ENCODE data around the gene NPAS3.

The NPAS3 gene

DNA sequence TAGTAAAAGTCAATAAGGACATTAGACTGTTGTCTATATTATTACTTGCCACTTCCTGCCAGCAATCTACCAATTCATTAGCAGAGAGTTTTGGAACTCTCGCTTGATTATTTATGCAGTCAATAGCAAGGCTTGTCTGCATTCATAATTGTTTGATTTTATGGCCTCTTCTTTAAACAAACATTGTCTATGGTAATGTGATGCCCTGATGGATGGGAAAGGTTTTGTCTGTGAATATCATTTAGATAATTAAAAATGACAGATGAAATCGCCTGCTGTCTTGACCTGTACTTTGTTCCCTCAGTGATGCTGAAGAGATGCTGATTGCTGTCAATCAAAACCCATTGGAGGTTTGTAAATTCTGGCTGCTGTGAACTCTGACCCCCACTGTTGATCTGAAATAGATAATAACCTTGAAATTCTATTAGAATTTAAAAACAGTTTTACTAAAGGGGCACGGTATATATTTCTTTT lies 455.3 kb downstream of the NPAS3 start:
- no peak for DNase-seq

DNA sequence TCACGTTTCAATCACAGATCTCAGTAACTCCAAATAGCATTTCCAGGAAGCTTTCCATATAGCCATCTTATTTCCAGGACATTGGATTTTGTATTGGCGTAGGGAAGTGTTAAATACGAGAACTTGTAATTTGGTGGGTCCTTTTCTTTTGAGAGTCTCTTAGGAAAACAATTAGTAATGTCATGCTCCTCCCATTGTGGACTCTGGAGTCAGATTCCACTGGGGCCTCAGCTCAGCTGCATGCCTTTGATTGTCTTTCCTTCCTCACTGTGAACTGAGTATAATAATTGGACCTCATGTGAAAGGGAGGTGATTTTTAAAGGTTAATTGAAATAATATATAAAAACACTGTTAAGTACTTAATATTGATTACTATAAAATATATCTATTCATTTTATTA lies 462.6 kb downstream of the NPAS3 start:
- no peak for DNase-seq

DNA sequence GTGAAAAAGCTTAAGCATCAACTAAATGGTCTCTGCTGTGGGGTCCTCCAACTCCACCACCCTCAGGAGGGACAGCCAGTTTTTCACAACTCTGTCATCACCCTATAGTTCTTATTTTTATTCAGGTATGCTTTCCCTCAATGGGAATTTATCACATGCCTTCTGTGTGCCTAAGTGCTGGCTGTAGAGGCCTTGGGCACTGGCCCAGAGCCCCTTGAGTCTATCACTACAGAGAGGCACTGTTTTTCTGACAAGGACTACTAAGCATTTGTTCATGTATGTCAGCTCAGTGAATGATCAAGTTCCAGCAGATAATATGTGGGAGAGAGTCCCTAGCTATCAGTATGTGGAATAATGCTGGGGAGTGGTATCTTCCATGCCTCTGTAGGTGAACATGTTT lies 463.9 kb downstream of the NPAS3 start:
- no peak for DNase-seq

DNA sequence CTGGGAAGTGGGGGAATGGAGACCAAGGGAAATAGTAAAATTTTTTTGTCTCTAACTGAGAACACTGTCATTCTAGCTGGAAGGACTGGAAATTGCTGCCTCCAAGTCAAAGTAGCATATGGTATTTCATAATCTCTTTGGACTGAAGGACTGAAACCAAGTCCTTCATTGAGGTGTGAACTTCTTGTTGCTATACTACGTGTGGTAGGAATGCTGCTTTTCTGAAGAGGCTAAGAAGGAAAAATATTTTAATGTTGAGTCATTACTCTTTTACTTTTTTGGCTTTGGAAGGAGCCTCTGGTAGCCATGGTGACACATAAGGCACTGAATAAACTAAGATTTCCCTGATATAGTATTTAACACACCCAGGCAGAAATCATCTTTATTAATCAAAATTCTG lies 465.4 kb downstream of the NPAS3 start:
- DNase-seq: no peak

DNA sequence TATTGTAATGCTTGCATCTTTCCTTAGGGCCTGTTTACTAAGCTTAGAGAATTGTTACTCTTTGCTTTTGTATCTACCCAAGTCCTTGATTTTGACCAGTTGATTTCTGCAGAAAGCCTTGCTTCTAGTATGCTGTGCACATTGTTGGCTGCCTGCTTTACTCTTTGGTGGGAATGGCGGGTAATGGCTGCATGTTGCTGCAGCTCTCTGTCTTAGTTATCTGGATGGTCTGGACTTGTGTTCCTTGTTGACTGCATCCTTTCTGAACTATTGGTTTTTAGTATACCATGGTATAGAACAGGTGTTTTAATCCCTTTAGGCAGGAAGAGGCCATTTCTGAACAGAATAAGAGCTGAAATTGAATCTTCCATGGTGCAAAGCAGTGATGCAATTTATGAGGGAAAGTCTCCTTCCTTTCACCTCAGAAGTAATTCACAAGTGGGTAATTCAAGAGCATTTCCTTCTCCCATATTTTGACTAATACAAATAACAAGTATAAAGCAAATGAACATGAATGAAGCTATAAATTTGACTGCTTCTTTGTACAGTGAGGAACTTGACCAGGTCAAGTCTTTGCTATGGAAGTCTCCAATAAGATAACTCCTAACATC lies 466.4 kb downstream of the NPAS3 start:
- DNase-seq: no peak

DNA sequence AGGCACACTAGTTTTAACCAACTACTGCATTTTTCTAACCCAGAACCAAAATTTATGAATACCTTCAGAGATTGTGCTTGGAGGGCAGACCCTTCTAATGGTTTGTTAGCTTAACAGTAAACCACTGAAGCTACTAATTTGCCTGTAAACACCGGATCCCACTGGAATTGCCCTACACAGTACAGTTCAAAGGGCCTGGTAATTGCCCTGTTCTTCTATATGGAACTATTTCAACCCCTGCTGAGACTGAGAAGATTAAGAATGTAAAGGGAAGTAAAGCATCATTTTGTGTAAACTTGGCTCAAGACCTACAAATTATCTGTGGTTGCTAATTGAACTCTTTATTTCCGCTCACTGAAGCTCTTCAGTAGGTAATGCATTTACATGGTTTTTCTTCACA lies 468.1 kb downstream of the NPAS3 start:
- DNase-seq: no peak

DNA sequence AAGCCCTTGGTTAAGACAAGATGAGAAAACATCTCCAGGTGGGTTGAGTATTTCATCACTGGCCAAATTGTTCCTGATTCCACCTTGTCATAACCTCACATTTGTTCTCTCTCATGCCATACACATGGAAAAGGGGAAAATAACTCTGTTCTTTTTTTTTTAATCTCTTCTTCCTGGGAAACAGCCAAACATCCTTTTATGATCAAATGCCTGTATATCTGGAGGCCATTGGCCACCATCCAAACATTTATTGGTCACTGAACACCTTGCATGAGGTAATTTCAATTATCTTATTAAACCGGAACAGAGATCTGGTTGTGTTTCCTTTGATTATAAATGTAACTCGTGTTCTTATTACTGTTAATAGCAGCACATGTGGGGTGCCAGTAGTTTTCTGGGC lies 469.6 kb downstream of the NPAS3 start:
- no peak for DNase-seq

DNA sequence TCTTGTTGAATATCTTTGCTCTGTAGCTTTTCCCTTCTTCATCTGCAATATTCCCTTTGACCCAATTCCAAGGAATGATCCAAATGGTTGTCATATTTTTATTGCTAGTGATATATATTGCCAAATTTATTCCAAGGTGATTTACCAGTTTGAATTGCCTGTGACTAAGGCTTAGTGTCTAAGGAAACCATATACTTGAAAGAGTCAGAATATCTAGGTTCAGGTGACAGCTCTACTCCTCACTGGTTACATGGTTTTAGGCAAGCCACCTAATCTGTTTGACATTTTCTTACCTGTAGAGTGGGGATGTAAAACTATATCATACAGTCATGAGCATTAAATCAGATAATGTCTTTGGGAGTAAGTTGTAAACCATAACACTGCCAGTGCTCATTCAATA lies 473.8 kb downstream of the NPAS3 start:
- DNase-seq: no peak

DNA sequence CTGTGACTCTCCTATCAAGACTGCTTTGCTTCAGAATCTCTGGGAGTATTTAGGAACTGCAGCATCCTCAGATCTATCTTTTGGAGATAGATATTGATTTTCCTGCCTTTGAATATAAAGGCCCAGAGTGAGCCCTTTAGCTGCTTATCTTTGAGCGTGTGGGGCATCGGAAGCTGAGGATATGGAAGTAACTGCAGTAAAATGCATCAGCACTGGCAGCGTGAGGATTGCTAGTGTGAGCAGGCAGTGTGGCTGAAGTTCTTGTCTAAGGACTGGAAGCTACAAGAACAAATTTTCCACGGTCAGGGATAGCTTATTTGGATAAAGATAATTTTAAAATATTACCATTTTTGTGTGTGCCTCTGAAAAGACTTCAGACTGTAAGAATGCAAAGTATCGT lies 474.7 kb downstream of the NPAS3 start:
- no peak for DNase-seq

DNA sequence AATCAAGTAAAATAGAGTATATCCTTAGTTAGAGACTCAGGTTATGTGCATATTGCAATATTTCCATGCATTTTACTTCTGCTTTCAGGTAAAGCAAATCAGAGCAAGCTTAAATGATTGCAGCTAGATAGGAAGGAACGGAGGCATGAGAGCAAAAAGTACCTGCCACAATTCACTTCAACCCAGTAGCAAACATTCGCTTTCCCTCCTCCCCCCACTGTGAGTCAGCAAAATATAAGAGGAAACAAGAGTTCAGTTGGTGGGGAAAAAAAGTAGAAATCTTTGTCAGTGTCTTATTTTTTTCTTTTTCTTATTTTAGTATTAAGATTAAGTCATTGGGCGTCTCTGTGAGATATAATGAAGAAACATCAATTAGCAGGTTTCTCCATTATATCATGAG lies 475.4 kb downstream of the NPAS3 start:
- no peak for DNase-seq

DNA sequence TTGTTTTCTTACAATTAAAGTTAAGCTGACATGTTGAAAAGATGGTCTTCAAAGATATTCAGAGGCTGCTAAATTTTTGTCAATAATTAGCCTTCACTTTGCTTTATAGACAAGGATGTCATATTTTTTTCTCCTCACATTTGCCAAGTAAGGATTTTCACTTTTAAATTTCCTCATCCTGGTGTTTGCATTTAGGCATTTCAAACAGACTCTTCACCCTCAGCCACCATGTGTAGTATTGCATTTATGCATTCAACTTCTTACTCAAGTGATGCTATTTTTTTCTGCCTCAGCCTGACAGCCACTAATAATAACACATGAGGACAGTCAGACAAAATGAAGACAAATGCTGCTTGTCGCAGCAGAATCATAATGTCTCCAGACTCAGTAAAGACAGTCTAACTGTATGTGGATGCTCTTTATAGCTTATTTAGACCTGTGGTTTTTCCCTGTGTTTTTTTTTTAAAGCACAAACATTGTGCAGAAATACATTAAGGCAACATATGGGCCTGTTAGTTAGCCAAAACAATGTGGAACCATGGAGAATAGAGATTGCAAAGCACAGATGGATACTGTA lies 481.5 kb downstream of the NPAS3 start:
- DNase-seq: no peak

DNA sequence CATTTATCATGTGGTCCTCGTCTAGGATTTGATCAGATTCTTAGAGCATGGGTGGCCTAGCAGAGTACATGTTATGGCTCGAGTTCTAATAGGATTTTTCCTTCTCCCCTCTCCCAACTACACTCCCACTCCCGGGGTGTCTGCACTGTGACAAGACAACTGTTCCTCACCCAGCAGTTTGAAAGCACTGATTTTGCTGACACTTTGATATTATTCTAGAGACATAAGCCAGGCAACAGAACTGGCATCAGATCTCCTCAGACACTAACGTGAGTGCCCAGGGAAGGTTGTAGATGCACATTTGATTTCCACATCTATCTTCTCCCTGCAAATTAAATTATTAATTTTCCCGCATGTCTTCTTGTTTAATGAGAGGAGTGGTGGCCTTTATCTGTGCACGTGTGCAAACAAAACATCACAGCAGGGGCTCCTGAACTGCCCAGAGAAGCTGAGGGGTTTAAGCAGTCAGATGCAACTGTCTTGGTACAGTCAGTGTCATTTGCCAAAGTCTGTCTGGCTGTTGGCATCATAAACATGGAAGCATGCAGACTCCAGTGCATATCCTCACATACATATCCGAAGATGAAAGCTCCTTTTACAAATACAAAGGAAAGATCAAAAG lies 491.8 kb downstream of the NPAS3 start:
- no peak for DNase-seq

DNA sequence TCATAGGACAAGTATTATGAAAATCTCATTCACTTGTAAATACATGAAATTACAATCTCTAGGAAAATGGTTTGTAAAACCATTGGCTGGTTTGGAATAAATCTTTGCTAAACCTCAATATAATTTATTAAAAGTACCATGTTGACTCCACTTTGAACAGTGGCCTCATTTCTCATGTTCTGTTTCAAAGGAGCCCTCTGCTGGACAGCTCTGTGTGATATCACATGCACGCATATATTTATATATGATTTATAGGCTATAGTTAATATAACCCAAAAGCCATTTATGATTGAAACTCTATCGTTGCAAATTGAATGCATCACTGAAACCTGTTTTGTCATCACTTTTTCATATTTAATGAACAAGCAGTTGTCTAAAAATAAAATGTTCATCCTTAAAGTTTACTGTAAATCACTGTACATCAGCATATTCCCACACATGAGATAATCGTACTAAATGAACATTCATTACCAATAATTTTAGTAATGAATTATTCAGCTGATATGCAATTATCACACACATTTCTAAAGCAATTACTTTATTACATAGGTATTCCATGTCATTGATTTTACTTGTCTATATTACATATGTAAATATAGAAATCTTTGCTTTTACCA lies 493.8 kb downstream of the NPAS3 start:
- DNase-seq: peak; percentile 6

DNA sequence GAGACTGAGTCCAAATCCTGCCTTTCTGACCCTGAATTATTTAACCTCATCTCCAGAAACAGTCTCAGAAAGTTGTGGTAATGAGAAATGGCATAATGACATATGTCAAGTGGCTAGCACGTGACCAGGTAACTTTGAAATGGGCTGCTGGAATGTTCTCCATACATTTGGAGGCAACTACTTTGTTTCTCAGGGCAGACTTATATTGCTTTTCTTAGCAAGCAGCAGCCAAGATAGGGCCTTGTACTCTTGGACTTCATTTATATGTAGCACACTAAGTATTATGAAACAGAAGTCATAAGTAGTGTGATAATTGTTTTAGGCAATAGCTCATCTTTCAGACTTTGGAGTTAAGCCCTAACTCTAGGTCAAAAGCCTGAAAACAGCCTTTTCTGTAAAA lies 494.7 kb downstream of the NPAS3 start:
- DNase-seq: no peak

DNA sequence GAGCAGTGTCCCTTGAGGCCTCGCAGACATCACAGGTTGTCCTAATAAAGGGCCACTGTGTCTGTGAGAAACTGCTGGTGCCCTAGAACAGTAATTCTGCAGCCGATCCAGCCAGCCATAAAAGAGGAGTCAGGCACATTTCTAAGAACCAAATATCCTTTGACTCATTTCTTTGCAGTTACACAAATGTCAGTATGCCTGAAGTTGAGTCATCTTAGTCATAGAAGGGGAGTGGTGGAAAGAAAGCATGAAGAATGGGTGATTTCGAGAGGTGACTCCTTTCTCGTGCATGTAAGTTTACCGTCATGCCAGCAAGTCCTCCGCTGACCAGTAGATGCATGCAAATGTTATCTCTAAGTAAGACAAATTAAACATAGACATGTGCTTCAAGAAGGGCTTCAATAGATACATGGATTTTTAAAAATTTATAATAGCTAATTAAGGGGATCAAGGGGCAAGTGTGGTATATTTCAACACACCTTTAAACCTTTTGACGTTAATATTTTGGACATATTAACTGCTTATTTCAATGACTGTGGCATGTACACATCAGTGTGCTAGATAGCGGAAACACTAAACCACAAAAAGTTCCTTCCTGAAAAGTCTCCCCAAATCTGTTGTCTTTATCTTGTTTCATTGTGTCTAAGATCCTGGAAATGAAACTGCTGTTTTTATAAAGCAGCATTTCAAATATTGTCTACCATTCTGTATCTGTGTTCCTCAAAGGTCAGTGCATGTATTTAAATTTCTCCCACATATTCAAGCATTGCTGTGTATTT lies 497.4 kb downstream of the NPAS3 start:
- peak; percentile 2 for DNase-seq

DNA sequence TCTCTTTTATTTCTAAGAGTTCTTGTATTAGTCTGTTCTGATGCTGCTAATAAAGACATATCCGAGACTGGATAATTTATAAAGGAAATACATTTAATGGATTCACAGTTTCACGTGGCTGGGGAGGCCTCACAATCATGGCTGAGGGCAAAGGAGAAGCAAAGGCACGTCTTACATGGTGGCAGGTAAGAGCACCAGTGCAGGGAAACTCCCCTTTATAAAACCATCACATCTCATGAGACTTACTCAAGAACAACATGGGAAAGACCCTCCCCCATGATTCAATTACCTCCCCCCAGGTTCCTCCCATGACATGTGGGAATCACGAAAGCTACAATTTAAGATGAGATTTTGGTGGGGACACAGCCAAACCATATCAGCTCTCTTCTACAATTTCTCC lies 503.0 kb downstream of the NPAS3 start:
- DNase-seq: no peak

DNA sequence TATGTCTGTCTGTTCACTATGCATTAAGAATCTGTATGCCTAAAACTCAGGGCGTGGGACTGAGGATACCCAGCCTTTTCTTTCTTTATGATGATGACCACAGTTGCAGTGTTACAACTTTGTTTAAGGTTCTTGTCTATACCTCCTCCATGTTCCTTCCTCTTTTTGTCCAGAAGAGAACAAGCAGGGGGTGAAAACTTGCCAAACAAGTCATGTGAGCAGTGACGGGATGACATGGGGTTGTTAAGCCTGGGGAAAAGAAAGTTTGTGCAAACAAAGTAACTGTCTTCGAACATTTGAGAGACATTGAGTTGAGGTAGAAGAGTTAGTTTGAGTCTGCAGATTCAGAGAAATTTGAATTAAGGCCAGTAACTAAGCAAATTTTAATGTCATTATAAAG lies 505.5 kb downstream of the NPAS3 start:
- DNase-seq: no peak

DNA sequence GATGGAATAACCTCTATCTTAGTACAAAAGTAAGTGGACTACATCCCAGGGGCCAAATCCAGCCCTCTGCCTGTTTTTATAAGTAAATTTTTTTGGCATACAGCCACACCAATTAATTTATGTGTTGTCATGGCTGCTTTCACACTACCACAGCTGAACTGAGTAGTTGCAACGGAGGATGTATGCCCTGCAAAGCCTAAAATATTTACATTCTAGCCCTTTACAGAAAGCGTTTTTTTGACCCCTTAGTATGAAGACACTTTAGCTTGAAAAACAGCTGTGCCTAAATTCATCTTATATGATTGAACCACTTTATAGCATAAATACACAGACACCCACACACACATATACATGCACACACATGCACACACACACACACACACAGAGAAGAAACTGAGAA lies 510.6 kb downstream of the NPAS3 start:
- no peak for DNase-seq

DNA sequence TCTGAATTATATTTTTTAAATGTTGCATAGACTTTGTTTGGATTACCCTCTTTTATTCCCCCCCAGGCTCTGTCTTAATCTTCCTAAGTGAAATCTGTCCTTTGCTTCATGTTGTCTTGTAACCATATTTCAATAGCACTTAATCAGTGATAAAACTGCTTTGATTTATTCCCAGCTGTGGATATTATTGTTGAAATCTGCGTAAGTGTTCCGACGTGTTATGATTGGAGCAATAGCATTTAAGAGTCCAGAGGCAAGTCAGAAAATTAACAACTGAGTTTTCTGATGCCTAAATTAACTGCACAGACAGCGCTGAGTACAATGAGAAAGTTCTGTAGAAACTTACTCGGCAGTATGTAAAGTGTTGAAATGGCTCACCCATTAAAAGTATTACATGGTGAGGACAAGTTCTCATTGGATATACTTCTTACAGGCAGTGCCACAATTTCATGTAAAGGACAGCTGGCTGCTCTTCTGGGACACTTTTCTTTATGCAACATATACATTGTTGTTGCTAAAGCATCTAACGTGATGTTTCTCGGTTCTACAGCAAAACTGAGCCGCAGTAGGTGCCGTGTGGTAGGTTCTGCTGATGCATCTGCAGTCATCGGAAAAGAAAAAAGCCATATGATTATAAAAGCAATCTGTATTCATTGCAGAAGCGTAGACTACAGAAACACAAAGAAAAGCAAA lies 511.2 kb downstream of the NPAS3 start:
- no peak for DNase-seq

DNA sequence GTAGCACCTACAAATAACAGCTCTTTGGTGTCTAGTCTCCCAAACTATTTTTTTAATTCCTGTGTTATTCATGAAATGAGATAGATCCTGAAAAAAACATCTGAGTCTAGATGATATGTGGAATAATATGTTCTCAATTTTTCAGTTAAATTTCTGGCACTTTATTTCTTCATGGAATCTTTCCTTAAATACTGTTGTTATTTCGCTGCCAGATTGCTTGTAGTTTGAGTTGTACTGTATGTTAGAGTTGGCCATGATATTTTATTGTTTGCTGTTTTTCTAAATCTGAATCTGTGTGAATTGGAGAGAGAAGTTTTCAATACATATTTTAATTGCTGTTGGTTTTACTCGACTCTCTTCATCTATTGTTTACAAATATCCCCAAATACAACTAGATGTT lies 511.7 kb downstream of the NPAS3 start:
- no peak for DNase-seq

DNA sequence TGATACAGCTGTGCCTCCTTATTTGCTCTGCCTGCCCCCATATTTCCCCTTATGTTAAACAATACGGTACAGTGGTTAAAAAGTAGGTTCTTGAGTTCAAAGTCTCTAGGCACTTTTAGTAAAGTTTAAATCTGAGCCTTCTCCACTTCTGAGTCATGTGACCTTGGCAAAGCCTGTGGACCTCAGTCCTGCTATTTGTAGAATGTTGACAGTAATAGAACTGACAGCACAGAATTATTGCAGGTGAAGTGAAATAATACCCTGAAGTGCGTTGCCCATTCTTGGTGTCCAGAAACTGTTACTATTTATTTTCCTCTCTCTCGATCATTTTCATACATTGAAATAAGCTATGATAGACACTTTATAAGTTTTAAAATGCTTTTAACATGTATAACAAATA lies 512.5 kb downstream of the NPAS3 start:
- DNase-seq: no peak

DNA sequence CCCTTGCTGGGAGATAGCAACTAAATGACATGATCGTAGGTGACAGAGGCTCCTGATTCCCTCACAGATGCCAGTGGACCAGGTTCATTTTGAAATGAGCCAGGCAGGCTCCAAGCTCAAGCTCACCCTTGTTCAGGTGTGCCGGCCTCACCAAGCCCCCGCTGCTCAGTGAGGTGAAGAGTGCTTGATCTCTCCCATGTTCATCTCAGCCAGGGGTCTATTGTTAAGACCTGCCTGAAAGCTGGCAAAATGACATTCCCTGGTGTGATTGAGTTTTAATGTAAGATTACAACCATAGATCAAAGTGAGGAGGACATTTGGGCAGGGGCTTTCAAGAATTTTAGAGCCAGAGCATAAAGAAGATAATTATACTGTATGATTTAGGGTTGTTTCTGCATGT lies 514.3 kb downstream of the NPAS3 start:
- no peak for DNase-seq

DNA sequence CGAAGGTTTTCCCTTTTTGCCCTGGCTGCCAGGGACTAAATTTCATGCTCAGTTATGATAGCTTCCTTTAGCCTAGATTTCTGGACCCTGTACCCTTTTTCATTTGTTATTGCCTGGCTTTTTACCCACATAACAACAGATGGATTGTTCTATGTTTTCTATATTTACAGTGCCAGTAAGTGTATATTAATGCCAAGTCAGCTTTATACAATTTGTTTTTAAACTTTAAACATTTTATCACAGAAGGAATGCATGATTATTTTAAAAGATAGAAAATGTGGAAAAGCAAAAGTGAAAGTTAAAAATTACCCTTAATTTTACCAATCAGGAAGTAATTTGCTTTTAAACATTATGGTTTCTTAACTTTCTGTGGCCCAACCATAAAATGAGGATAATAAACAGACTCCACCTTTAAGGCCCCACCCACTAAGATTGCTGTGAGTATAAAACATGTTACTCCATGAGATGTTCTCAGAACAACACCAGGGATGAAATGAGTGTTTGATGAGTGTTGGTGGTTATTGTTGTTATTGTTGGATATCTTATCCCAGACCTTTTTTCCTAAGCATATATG lies 515.4 kb downstream of the NPAS3 start:
- DNase-seq: no peak

Data from activated CD4-positive, alpha-beta T cell treated with anti-CD3 and anti-CD28 coated beads for 48 hours (primary cell).